Measurements from ENCODE around the gene TBC1D17. TPM values are rescaled to one million over a fixed set of nuclear protein-coding genes. Genes with fewer than 3 reads are reported as not detected.

TBC1D17 gene
- total and polyA plus RNA-seq, 2 of the 13 experiments (the other 11 are each of a cell fraction or from before 2014, with no cell fraction given), result 9.7 to 16.9 TPM

DNA sequence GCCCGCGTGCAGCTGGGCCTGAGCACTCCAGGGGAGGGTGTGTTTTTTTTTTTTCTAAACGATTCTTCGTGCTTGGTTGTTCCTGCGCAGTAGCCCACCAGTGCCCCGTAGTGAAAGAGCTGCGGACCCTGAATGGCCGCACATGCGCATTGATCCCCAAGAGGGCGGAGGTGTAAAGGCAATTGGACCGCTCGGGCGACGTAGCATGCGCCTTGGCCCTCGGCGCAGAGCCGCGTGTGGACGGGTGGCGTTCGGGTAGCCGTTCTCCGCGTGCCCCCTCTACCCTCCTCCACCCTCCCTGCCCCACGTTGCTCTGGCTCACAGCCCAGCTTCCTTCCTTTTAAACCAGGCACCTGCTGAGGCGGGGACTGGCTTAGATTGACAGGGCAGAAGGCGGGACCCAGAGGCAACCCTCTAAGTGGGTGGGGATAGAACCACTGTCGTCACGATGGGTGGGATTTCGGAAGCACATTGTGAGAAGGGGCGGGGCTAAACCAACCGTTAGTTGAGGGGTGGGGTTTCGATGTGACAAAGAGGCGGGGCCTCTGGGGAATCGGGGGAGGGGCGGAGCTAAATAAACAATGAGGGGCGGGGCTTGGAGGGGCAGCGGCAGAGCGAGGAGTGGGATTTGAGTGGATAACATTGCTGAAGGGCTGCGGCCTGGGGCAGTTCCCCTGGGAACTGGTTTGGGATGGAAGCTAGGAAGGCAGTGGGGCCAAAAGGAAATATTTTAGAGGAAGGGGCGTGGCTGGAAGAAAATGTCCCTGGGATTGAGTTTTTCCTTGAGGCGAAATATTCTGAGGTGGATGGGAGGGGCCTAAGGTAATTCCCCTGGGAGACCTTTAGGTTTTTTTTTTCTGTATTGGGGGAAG is 52.3 kb downstream of the TBC1D17 start (continued):
- 0 out of 2 replicates have a peak, but pooled peaks have one; percentile 18 for TF ChIP-seq ZNF280D (CRISPR knock-in tag; IDR thresholded peaks at IDR 0.05)
- TF ChIP-seq ZNF777 (CRISPR knock-in tag; IDR thresholded peaks at IDR 0.05), result peak; percentile 51
- peak; percentile 95 for TF ChIP-seq ZFP90 (CRISPR knock-in tag; IDR thresholded peaks at IDR 0.05; ENCODE audit: borderline replicate concordance)
- peak; percentile 26; the same call in 1 of the 2 replicates for TF ChIP-seq CENPT (CRISPR knock-in tag; IDR thresholded peaks at IDR 0.05; ENCODE audit: low read depth)
- TF ChIP-seq ZNF282 (IDR thresholded peaks at IDR 0.05; ENCODE audit: partially characterized antibody), result no peak
- no peak for TF ChIP-seq ARID2 (CRISPR knock-in tag; IDR thresholded peaks at IDR 0.05; ENCODE audit: borderline replicate concordance)
- TF ChIP-seq ZMAT3 (CRISPR knock-in tag; conservative IDR thresholded peaks at IDR 0.05), result peak; percentile 23; the same call in 1 of the 2 replicates
- TF ChIP-seq ZNF292 (CRISPR knock-in tag; IDR thresholded peaks at IDR 0.05; ENCODE audit: borderline replicate concordance, low read depth), result no peak; the same call in 1 of the 2 replicates
- TF ChIP-seq ZNF143 (CRISPR knock-in tag; IDR thresholded peaks at IDR 0.05), result peak; percentile 10; the same call in 1 of the 2 replicates
- TF ChIP-seq BORCS8-MEF2B (CRISPR knock-in tag; IDR thresholded peaks at IDR 0.05), result peak; percentile 85; the same call in 1 of the 2 replicates
- peak; percentile 91 for TF ChIP-seq DR1 (CRISPR knock-in tag; IDR thresholded peaks at IDR 0.05)
- TF ChIP-seq ZHX1 (CRISPR knock-in tag; IDR thresholded peaks at IDR 0.05; ENCODE audit: low read depth), result peak; percentile 86; the same call in 1 of the 2 replicates
- TF ChIP-seq GTF2F1 (IDR thresholded peaks at IDR 0.05; ENCODE audit: low read length), result no peak
- peak; percentile 40; the same call in 1 of the 2 replicates for TF ChIP-seq TMF1 (CRISPR knock-in tag; IDR thresholded peaks at IDR 0.05; ENCODE audit: low read depth)
- TF ChIP-seq GTF3A (CRISPR knock-in tag; conservative IDR thresholded peaks at IDR 0.05), result 0 out of 2 replicates have a peak, but pooled peaks have one; percentile 19
- 0 out of 2 replicates have a peak, but pooled peaks have one; percentile 1 for TF ChIP-seq ZSCAN22 (CRISPR knock-in tag; IDR thresholded peaks at IDR 0.05)
- peak; percentile 74; the same call in 1 of the 2 replicates for TF ChIP-seq ZNF563 (CRISPR knock-in tag; IDR thresholded peaks at IDR 0.05)
- TF ChIP-seq, protein P1, sequence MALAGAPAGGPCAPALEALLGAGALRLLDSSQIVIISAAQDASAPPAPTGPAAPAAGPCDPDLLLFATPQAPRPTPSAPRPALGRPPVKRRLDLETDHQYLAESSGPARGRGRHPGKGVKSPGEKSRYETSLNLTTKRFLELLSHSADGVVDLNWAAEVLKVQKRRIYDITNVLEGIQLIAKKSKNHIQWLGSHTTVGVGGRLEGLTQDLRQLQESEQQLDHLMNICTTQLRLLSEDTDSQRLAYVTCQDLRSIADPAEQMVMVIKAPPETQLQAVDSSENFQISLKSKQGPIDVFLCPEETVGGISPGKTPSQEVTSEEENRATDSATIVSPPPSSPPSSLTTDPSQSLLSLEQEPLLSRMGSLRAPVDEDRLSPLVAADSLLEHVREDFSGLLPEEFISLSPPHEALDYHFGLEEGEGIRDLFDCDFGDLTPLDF (CRISPR knock-in tag; IDR thresholded peaks at IDR 0.05), result peak; percentile 60
